H9 (cell line): ENCODE data around the gene CEP164. TPM values are rescaled to one million over a fixed set of nuclear protein-coding genes. Genes with fewer than 3 reads are reported as not detected.

Source experiments
- DNase-seq: peaks from one replicate; pipeline ENCODE4 v3.0.0-alpha.2; 2017
- H2AFZ ChIP-seq: one replicate; pipeline ENCODE4 v1.6.1; 2013; ENCODE audit warnings: mild to moderate bottlenecking, low read length, control low read depth, moderate library complexity
- H2AK5ac ChIP-seq: 2 replicates; pipeline ENCODE4 v1.6.1; 2013; ENCODE audit warnings: low read length, control low read depth, mixed read lengths; ENCODE audit not compliant: insufficient read length
- H2BK120ac ChIP-seq: one replicate; pipeline ENCODE4 v1.6.1; 2013; ENCODE audit warnings: low read depth, mild to moderate bottlenecking, low read length, control low read depth, inconsistent platforms; ENCODE audit not compliant: poor library complexity, severe bottlenecking
- H2BK12ac ChIP-seq: 2 replicates; pipeline ENCODE4 v1.6.1; 2013; ENCODE audit warnings: low read length, control low read depth, mixed read lengths, low read depth; ENCODE audit not compliant: insufficient read length
- H2BK15ac ChIP-seq: 2 replicates; pipeline ENCODE4 v1.6.1; 2013; ENCODE audit warnings: low read depth, low read length, control low read depth
- H2BK20ac ChIP-seq: one replicate; pipeline ENCODE4 v1.6.1; 2013; ENCODE audit warnings: low read depth, mild to moderate bottlenecking, low read length, control low read depth, inconsistent platforms; ENCODE audit not compliant: poor library complexity, severe bottlenecking
- H2BK5ac ChIP-seq: 2 replicates; pipeline ENCODE4 v1.6.1; 2013; ENCODE audit warnings: low read length, control low read depth, mixed read lengths; ENCODE audit not compliant: insufficient read length
- H3K14ac ChIP-seq: 2 replicates; pipeline ENCODE4 v1.6.1; 2013; ENCODE audit warnings: low read length, control low read depth; ENCODE audit not compliant: insufficient read depth
- H3K18ac ChIP-seq: 2 replicates; pipeline ENCODE4 v1.6.1; 2013; ENCODE audit warnings: low read depth, mild to moderate bottlenecking, mixed read lengths, low read length, control low read depth; ENCODE audit not compliant: insufficient read length
- H3K23ac ChIP-seq: 2 replicates; pipeline ENCODE4 v1.6.1; 2013; ENCODE audit warnings: low read length, control low read depth, mixed read lengths, low read depth; ENCODE audit not compliant: insufficient read length
- H3K23me2 ChIP-seq: 2 replicates; pipeline ENCODE4 v1.6.1; 2013; ENCODE audit warnings: low read depth, mild to moderate bottlenecking, mixed read lengths, low read length, control low read depth; ENCODE audit not compliant: insufficient read length, poor library complexity, severe bottlenecking
- H3K27ac ChIP-seq: 2 replicates; pipeline ENCODE4 v1.5.1; 2013; ENCODE audit warnings: low read length, control low read depth, mixed read lengths, low read depth; ENCODE audit not compliant: insufficient read length
- H3K27me3 ChIP-seq: 2 replicates; pipeline ENCODE4 v1.6.1; 2013; ENCODE audit warnings: low read length, control low read depth, inconsistent platforms; ENCODE audit not compliant: insufficient read depth
- H3K4ac ChIP-seq: 2 replicates; pipeline ENCODE4 v1.6.1; 2013; ENCODE audit warnings: low read depth, mild to moderate bottlenecking, control low read depth, inconsistent platforms, low read length, moderate library complexity
- H3K4me1 ChIP-seq: 2 replicates; pipeline ENCODE4 v1.6.1; 2013; ENCODE audit warnings: low read length, control low read depth, inconsistent platforms; ENCODE audit not compliant: insufficient read depth
- H3K4me2 ChIP-seq: 2 replicates; pipeline ENCODE4 v1.6.1; 2013; ENCODE audit warnings: low read length, control low read depth, mixed read lengths; ENCODE audit not compliant: insufficient read length, insufficient read depth
- H3K56ac ChIP-seq: 2 replicates; pipeline ENCODE4 v1.6.1; 2013; ENCODE audit warnings: low read depth, mild to moderate bottlenecking, mixed read lengths, low read length, control low read depth; ENCODE audit not compliant: insufficient read length
- H3K79me1 ChIP-seq: 2 replicates; pipeline ENCODE4 v1.6.1; 2013; ENCODE audit warnings: low read depth, mild to moderate bottlenecking, moderate library complexity, low read length, control low read depth, inconsistent platforms; ENCODE audit not compliant: insufficient read depth, poor library complexity, severe bottlenecking
- H3K79me2 ChIP-seq: 2 replicates; pipeline ENCODE4 v1.6.1; 2013; ENCODE audit warnings: low read length, control low read depth, inconsistent platforms; ENCODE audit not compliant: insufficient read depth
- H3K9ac ChIP-seq: 2 replicates; pipeline ENCODE4 v1.6.1; 2013; ENCODE audit warnings: low read length, control low read depth, mixed read lengths; ENCODE audit not compliant: insufficient read length; ENCODE audit errors: extremely low read depth
- H3K9me3 ChIP-seq: one replicate; pipeline ENCODE4 v1.6.1; 2013; ENCODE audit warnings: low read depth, low read length, inconsistent platforms; ENCODE audit not compliant: control insufficient read depth
- H3T11ph ChIP-seq: one replicate; pipeline ENCODE4 v1.6.1; 2013; ENCODE audit warnings: mild to moderate bottlenecking, low read length, control low read depth, inconsistent platforms
- H4K20me1 ChIP-seq: one replicate; pipeline ENCODE4 v1.6.1; 2013; ENCODE audit not compliant: control insufficient read depth, insufficient read length, insufficient read depth
- H4K5ac ChIP-seq: 2 replicates; pipeline ENCODE4 v1.6.1; 2013; ENCODE audit warnings: low read depth, mild to moderate bottlenecking, mixed read lengths, low read length, control low read depth; ENCODE audit not compliant: insufficient read length
- H4K8ac ChIP-seq: replicated peaks from 2 replicates; pipeline ENCODE4 v1.6.1; 2013; ENCODE audit warnings: low read length, control low read depth, mixed read lengths, low read depth; ENCODE audit not compliant: insufficient read length
- H4K91ac ChIP-seq: 2 replicates; pipeline ENCODE4 v1.6.1; 2013; ENCODE audit warnings: low read depth, mild to moderate bottlenecking, moderate library complexity, mixed read lengths, low read length, control low read depth; ENCODE audit not compliant: insufficient read length
- H3K27ac Mint-ChIP-seq, 3 experiments: 2 replicates in 2 of 3; 3 replicates in 1 of 3; pipeline ENCODE4 v1.8.0; 2020 to 2021; ENCODE audit warnings: mixed read lengths in 3 of 3, mild to moderate bottlenecking in 1 of 3, moderate library complexity in 1 of 3
- H3K27me3 Mint-ChIP-seq: 2 replicates; pipeline ENCODE4 v1.8.0; 2021; ENCODE audit warnings: low read depth, mild to moderate bottlenecking, moderate library complexity, mixed read lengths
- H3K36me3 Mint-ChIP-seq, 3 experiments: 2 replicates in 2 of 3; 3 replicates in 1 of 3; pipeline ENCODE4 v1.8.0; 2020 to 2021; ENCODE audit warnings: low read depth in 3 of 3, mixed read lengths in 3 of 3; ENCODE audit not compliant: insufficient read depth in 1 of 3
- H3K4me1 Mint-ChIP-seq, 2 experiments: 2 replicates each; pipeline ENCODE4 v1.8.0; 2020; ENCODE audit warnings: mixed read lengths in 2 of 2
- H3K4me3 Mint-ChIP-seq, 2 experiments: 2 replicates in 1 of 2; 3 replicates in 1 of 2; pipeline ENCODE4 v1.8.0; 2020 to 2021; ENCODE audit warnings: mild to moderate bottlenecking in 2 of 2, mixed read lengths in 2 of 2, moderate library complexity in 1 of 2
- H3K9me3 Mint-ChIP-seq, 2 experiments: 2 replicates in 1 of 2; 3 replicates in 1 of 2; pipeline ENCODE4 v1.8.0; 2020; ENCODE audit warnings: mild to moderate bottlenecking in 2 of 2, mixed read lengths in 2 of 2, moderate library complexity in 1 of 2
- WGBS: extraction: QIAGEN DNeasy Blood & Tissue Kit; methylation state at CpG from one replicate; pipeline ENCODE4 v1.1.7; 2013; ENCODE audit warnings: missing lambda C conversion rate, low lambda C conversion rate, mixed read lengths; ENCODE audit not compliant: insufficient read length; ENCODE audit errors: extremely low coverage; 5-methylcytosine and 5-hydroxymethylcytosine counted together
- total RNA-seq: library from RNA; stranded (reverse); gene quantifications from 2 replicates; pipeline ENCODE4 v1.2.1, GENCODE V29; 2021
- TF ChIP-seq, protein P1 (sequence below): fragments of 200-600 bp; sonication (generic); conservative IDR thresholded peaks from 3 replicates; pipeline ENCODE4 v1.8.0; 2021; ENCODE audit warnings: antibody characterized with exemption, mild to moderate bottlenecking

Gene CEP164
- total RNA-seq, 1 experiment from 2014 or later = 24.9 TPM

DNA sequence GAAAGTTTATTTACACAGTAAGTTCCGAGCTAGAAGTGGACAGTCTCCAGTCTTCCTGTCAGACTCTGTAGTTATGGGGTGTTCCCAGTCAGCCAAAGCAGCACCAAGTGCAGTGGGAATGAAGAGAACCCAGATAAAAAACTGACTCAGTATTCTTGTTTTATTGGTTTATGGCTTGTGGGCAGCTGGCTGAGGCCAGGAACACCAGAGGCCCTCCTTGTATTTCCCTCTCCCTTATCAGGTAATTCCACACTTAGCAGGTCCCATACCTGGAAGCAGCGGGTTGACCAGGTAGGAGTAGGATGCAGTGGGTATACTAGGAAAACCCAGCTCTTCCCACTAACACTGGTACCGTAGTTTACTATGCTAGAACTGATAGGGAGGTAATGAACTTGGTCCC is 40.0 kb upstream of the CEP164 start:
- no peak for DNase-seq

More for the DNA sequence above, 40.0 kb upstream of the CEP164 start:
- no peak overlapping the region for H3K56ac ChIP-seq
- Mint-ChIP-seq H3K27ac (no peak overlapping the region), H3K27me3 (no peaks in the 10 kb centered on the region), H3K4me3 (no peak overlapping the region), H3K36me3 (peaks cover 20 to 72% (median 62%) of the 10 kb centered on the region in 3 experiments; a peak in 6 of 7 replicates), H3K9me3 (no peaks in the 10 kb centered on the region), H3K4me1 (no peaks in the 10 kb centered on the region)
- H3K4me2 ChIP-seq = no peak overlapping the region
- no peak overlapping the region for H2BK20ac ChIP-seq
- no peak overlapping the region for H2BK12ac ChIP-seq
- H3K14ac ChIP-seq = no peak overlapping the region
- no peak overlapping the region for H4K5ac ChIP-seq
- no peaks in the 10 kb centered on the region for H3K23me2 ChIP-seq
- H2AK5ac ChIP-seq = no peak overlapping the region
- no peaks in the 10 kb centered on the region for H4K20me1 ChIP-seq
- H3K27ac ChIP-seq = no peak overlapping the region
- no peaks in the 10 kb centered on the region for H3K27me3 ChIP-seq
- TF ChIP-seq, protein P1, sequence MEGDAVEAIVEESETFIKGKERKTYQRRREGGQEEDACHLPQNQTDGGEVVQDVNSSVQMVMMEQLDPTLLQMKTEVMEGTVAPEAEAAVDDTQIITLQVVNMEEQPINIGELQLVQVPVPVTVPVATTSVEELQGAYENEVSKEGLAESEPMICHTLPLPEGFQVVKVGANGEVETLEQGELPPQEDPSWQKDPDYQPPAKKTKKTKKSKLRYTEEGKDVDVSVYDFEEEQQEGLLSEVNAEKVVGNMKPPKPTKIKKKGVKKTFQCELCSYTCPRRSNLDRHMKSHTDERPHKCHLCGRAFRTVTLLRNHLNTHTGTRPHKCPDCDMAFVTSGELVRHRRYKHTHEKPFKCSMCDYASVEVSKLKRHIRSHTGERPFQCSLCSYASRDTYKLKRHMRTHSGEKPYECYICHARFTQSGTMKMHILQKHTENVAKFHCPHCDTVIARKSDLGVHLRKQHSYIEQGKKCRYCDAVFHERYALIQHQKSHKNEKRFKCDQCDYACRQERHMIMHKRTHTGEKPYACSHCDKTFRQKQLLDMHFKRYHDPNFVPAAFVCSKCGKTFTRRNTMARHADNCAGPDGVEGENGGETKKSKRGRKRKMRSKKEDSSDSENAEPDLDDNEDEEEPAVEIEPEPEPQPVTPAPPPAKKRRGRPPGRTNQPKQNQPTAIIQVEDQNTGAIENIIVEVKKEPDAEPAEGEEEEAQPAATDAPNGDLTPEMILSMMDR = no peak
- no peak overlapping the region for H3K23ac ChIP-seq
- no peak overlapping the region for H3T11ph ChIP-seq
- no peak overlapping the region for H2BK15ac ChIP-seq
- H3K9me3 ChIP-seq = no peaks in the 10 kb centered on the region
- no peak overlapping the region for H3K4ac ChIP-seq
- H3K79me1 ChIP-seq = no peaks in the 10 kb centered on the region
- H3K79me2 ChIP-seq = no peaks in the 10 kb centered on the region
- no CpG with 5 or more reads among the region's 3 CpGs for WGBS
- H2BK5ac ChIP-seq = no peak overlapping the region
- H4K91ac ChIP-seq = no peak overlapping the region
- H3K9ac ChIP-seq = no peak overlapping the region
- no peak overlapping the region for H3K18ac ChIP-seq
- H4K8ac ChIP-seq = no peak overlapping the region
- H2AFZ ChIP-seq = no peak overlapping the region
- no peaks in the 10 kb centered on the region for H3K4me1 ChIP-seq
- no peak overlapping the region for H2BK120ac ChIP-seq
